ENCODE results near the gene MFSD12.

MFSD12 gene

GRCh38 chr19:3537438-3538240, 19.7 kb downstream of the MFSD12 start:
- Histone ChIP-seq H3K27ac (ENCODE audit: low read depth, low read length) (no peak overlapping the region), H3K4me2 (ENCODE audit: low read length) (no peak overlapping the region), H3K9me3 (ENCODE audit: control insufficient read depth, insufficient read depth, low read length) (no peaks in the 10 kb centered on the region), H3K36me3 (ENCODE audit: control insufficient read depth, low read length) (peaks cover 39% of the 10 kb centered on the region), H3K4me1 (ENCODE audit: control insufficient read depth, low read length) (no peaks in the 10 kb centered on the region), H4K20me1 (ENCODE audit: control insufficient read depth, insufficient read depth, low read depth, low read length) (no peaks in the 10 kb centered on the region), H3K79me2 (ENCODE audit: control insufficient read depth, low read length) (no peaks in the 10 kb centered on the region), H3K4me3 (ENCODE audit: low read length) (no peak overlapping the region), H3K9me2 (replicated peaks; ENCODE audit: control insufficient read depth, low read length) (no peaks in the 10 kb centered on the region), H3F3A (ENCODE audit: control insufficient read depth, insufficient read depth) (peaks cover 5% of the 10 kb centered on the region; the same call in 1 of the 2 replicates), H3K27me3 (ENCODE audit: control insufficient read depth, low read length) (no peaks in the 10 kb centered on the region)
- no peak for TF ChIP-seq CTCF (IDR thresholded peaks at IDR 0.05; ENCODE audit: low read depth, low read length, poor library complexity, severe bottlenecking)

DNA sequence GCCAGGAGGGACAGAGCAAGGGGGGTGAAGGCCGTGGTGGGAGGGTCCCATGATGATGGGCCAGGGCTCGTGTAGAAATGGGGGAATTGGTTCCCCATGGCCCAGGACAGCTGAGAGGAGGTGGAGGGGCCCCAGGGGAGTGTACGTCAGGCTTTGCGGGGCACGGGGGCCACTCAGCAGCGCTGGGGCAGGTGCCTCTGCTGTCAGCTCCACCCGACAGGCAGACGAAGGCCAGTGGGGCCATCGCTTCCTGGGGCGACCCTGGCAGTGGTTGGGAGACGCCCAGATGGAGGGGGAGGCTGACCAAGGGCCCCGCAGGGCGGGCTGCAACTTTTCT, 20.3 kb downstream of the MFSD12 start:
- no peaks in the 10 kb centered on the region for H4K20me1 ChIP-seq (ENCODE audit: control insufficient read depth, insufficient read depth, low read depth, low read length)
- H3K27ac ChIP-seq (ENCODE audit: low read depth, low read length) = no peak overlapping the region
- H3K4me2 ChIP-seq (ENCODE audit: low read length) = no peak overlapping the region
- H3K79me2 ChIP-seq (ENCODE audit: control insufficient read depth, low read length) = no peaks in the 10 kb centered on the region
- no peaks in the 10 kb centered on the region for H3K4me1 ChIP-seq (ENCODE audit: control insufficient read depth, low read length)
- H3K9me2 ChIP-seq (replicated peaks; ENCODE audit: control insufficient read depth, low read length) = no peaks in the 10 kb centered on the region
- peaks cover 45% of the 10 kb centered on the region for H3K36me3 ChIP-seq (ENCODE audit: control insufficient read depth, low read length)
- no peak overlapping the region for H3K4me3 ChIP-seq (ENCODE audit: low read length)
- no peaks in the 10 kb centered on the region for H3K27me3 ChIP-seq (ENCODE audit: control insufficient read depth, low read length)
- H3F3A ChIP-seq (ENCODE audit: control insufficient read depth, insufficient read depth) = peaks cover 2% of the 10 kb centered on the region; the same call in 1 of the 2 replicates
- H3K9me3 ChIP-seq (ENCODE audit: control insufficient read depth, insufficient read depth, low read length) = no peaks in the 10 kb centered on the region
- TF ChIP-seq CTCF (IDR thresholded peaks at IDR 0.05; ENCODE audit: low read depth, low read length, poor library complexity, severe bottlenecking) (no peak), EZH2phosphoT487 (IDR thresholded peaks at IDR 0.05; ENCODE audit: borderline replicate concordance, low read length) (no peak)

- Histone ChIP-seq H3K4me3 (ENCODE audit: low read length) (no peak overlapping the region), H3K4me2 (ENCODE audit: low read length) (no peak overlapping the region), H3K36me3 (ENCODE audit: control insufficient read depth, low read length) (peaks cover 47% of the 10 kb centered on the region), H3K4me1 (ENCODE audit: control insufficient read depth, low read length) (no peaks in the 10 kb centered on the region), H3K27ac (ENCODE audit: low read depth, low read length) (no peak overlapping the region), H3F3A (ENCODE audit: control insufficient read depth, insufficient read depth) (no peaks in the 10 kb centered on the region), H3K9me3 (ENCODE audit: control insufficient read depth, insufficient read depth, low read length) (no peaks in the 10 kb centered on the region), H3K27me3 (ENCODE audit: control insufficient read depth, low read length) (no peaks in the 10 kb centered on the region), H3K9me2 (replicated peaks; ENCODE audit: control insufficient read depth, low read length) (no peaks in the 10 kb centered on the region), H3K79me2 (ENCODE audit: control insufficient read depth, low read length) (no peaks in the 10 kb centered on the region), H4K20me1 (ENCODE audit: control insufficient read depth, insufficient read depth, low read depth, low read length) (no peaks in the 10 kb centered on the region)
- no peak for TF ChIP-seq CTCF (IDR thresholded peaks at IDR 0.05; ENCODE audit: low read depth, low read length, poor library complexity, severe bottlenecking)
- no peak for TF ChIP-seq EZH2phosphoT487 (IDR thresholded peaks at IDR 0.05; ENCODE audit: borderline replicate concordance, low read length)
Observed at GRCh38 chr19:3536429-3537100, 20.8 kb downstream of the MFSD12 start.
